IPS-18c (cell line): ENCODE data around the gene KRTAP10-9.
"Not testable (repeated sequence)": the region's sequence is repeated elsewhere in the genome, so short reads cannot be mapped to it uniquely, and the experiment has no call there.

Experiments
- H3K4me3 ChIP-seq: 2 replicates; pipeline ENCODE4 v1.7.0; 2013; ENCODE audit warnings: low read depth, mild to moderate bottlenecking, low read length, moderate library complexity; ENCODE audit not compliant: insufficient read depth
- H3K9me3 ChIP-seq: one replicate; pipeline ENCODE4 v1.6.1; 2013; ENCODE audit warnings: mild to moderate bottlenecking, low read length, moderate library complexity; ENCODE audit not compliant: control insufficient read depth, insufficient read depth

Gene KRTAP10-9

DNA sequence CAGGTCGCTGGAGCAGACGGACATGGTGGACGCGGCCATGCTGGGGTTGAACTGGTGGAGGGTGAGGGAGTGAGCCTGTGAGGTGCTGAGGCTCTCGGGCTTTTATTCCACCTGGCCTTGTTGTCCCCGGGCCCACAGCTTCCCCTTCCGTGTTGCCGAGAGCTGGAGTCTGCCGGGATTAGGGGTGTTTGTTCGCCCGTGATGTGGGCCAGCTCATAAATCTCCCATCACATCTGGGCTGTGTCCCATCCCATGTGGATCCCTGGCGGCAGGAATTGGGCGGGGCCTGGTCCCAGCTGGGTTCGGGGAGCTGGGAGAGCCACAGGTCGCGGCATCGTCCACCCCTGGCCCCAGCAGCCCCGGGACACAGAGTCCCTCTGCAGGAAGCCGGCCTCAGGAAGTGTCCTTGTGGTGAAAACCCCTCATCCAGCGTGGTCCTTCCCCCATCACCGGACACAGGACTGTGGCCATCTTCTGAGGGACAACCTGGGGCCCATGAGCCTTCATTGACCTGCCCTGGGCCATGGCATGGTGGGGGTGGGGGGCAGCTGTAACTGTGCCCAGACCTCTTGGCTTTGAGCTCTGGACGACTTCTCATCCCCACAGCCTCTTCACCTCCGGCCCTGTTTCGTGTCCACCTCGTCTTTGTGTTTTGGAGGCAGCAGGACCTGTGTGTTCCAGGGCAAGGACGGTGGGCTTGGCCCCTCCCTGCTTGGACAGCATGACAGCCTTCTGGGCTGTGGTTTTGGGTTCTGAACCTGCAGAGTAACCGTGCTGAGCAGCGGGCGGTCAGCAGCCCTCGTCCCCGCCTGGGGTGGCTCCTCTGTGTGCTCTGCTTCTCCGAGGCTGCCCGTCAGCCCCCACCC, 34.2 kb upstream of the KRTAP10-9 start, which contains the start of gene KRTAP10-6:
TSS of gene KRTAP10-6 (minus strand) at position 60 of the 866 bp plus-strand sequence. CDS start at position 39, 21 bp downstream.
- Histone ChIP-seq H3K4me3 (no peak within 1 kb of the TSS), H3K9me3 (no peaks in the 10 kb centered on the region)

DNA sequence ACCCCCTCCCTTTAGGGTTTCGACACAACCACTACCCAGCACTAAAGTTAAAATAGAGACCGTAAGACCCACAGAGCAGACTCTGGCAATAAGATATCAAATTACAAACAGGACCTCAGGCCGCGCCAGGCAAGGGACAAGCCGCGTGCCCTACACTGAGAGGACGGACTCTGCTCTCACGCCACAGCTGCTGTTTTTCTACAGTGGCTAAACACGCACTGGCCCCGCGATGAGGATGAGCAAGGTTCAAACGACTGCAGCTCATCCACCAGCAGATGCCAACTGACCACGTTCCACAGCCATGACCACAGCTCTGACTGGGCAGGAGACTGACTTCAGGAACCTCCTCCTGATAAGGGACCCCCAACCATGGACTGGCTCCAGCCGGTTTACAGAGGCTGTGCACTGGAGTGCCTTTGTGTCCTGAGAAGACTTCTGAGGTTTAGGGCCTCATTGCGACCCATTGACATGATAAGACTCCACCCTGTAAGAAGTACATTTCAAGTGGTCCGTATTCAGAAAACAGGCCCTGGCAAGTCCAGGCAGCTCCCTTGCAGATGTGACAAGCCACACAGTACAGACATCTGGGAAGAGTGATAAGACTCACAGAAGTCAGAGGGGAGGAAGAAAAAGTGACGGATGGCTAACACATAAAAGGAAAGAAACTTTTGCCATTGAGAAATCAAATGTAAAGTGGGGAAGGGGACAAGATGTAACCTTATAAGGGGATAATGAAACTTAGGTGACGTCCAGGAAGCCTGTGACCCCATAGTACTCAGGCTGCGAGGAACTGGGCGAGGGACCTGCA, 33.1 kb upstream of the KRTAP10-9 start:
- no peaks in the 10 kb centered on the region for H3K9me3 ChIP-seq

DNA sequence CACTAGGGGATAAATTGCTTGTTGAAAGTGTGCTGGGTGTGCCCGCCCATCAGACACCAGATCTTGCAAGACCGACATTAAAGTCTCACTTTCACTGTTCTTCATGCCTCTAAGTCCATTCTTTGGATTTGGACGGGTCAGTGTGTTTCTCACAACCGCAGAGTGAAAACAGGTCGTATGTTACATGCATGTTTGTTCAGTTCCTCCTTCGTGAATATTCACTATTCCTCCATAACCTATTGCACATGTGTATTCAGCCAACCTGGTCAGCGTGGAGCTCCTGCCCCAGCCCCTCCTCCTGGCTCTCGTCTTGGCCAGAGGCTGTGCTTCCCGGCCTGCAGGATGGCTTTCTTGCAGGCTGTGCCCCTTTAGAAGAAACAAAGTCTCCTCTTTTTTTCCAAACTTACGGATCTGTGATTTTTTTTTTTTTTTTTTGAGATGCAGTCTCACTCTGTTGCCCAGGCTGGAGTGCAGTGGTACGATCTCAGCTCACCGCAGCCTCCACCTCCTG, 32.4 kb upstream of the KRTAP10-9 start:
- Histone ChIP-seq H3K4me3 (no peak overlapping the region), H3K9me3 (no peaks in the 10 kb centered on the region)

More for the DNA sequence above, 33.1 kb upstream of the KRTAP10-9 start:
- H3K4me3 ChIP-seq = no peak overlapping the region

DNA sequence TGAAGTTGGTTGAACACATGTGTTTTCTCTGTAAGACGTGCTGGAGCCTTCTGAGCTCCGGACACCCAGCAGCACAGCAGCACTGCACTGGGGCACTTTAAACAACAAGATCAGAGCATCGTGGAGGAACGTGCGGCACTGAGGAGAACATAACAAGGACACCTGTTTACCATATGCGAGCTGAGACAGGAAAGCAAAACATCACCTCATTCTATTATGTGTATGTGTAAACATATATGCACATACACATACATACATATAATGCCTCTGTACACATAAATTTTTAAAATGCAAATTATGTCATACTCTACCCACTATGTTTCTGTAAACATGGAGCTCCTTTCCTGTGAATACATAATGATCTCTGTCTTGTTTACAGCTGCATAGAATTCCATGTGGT, 31.4 kb upstream of the KRTAP10-9 start:
- Histone ChIP-seq H3K9me3 (no peaks in the 10 kb centered on the region), H3K4me3 (no peak overlapping the region)

DNA sequence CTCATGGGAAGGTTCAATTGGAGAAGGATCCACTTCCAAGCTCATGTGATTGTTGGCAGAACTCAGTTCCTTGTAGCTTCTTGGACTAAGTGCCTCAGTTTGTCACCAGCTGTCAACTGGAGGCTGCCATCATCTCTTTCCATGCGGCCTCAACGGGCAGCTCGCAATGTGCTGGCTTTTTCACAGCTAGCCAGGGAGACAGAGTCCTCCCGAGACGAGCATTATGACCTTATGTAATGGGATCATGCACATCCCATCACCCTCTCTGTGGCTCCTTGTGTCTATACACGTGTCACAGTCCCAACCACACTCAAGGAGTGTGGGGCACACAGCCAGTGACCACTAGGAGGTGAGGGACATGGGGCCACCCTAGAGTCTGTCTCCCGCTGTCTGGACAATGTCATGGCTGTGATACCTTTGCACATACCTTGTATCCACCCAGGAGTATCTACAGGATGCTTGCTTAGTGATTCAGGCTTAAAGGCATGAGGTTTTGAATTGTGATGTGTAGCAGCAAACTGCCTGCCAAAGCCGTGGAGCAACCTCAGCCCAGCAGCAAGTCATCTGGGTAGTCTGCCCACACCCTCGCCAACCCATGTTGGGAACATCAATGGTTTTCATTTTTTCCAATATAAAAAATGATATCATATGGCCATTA, 30.7 kb upstream of the KRTAP10-9 start:
- no peaks in the 10 kb centered on the region for H3K9me3 ChIP-seq
- no peak overlapping the region for H3K4me3 ChIP-seq

DNA sequence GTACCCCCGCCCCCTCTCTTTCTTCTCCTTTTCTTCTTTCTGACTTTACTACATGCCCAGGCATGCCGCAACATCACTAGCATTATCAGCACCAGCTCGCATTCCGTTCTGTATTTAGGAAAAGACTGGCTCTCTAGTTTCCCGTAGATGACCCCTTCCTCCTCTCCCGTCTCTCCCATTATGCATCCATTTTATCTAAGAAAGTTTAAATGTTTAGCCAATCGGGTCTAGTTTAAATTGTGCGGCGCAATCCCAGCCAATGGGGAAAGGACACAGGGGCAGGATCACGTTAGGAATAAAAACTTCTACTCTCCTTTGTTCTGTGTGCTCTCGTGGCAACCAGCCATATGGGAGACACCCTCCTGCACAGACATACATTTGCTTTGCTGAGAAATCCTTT, 28.8 kb upstream of the KRTAP10-9 start:
- Histone ChIP-seq H3K4me3 (no peak overlapping the region), H3K9me3 (no peaks in the 10 kb centered on the region)

DNA sequence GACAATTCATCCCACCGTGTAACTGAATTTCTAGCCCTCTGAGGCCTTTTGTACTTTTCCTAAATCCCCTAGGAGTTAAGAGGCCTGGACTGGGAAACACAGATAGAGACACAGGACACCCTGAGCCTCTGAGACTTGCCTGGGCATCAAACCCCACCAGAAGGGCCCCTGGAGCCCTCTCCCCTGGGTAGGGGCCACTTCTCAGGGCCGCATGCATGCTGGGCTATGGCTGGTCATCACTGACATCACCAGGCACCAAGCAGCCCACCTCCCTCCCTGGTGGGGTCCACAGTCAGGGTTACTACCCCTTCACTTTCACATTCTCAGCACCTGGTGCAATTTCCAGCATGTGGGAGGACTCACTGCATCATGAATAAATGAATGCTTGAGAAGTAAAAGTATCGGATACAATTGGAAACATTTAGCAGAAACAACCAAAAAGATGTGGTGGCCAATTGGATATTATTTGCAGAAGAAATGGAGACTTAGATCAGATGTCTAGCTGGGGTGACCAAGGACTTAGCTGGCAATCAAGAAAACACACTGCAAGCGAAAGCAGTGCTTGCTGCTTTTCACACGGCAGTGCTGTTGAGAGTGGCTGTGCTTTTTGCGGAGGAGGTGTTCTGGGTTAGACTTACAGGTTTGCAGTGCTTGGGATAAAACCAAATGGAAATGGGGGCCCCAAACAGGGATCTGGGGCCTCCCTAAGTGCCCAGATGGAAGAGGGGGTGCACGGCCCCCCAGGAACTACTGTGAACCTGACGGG, 27.4 kb upstream of the KRTAP10-9 start:
- no peaks in the 10 kb centered on the region for H3K9me3 ChIP-seq
- H3K4me3 ChIP-seq = no peak overlapping the region

DNA sequence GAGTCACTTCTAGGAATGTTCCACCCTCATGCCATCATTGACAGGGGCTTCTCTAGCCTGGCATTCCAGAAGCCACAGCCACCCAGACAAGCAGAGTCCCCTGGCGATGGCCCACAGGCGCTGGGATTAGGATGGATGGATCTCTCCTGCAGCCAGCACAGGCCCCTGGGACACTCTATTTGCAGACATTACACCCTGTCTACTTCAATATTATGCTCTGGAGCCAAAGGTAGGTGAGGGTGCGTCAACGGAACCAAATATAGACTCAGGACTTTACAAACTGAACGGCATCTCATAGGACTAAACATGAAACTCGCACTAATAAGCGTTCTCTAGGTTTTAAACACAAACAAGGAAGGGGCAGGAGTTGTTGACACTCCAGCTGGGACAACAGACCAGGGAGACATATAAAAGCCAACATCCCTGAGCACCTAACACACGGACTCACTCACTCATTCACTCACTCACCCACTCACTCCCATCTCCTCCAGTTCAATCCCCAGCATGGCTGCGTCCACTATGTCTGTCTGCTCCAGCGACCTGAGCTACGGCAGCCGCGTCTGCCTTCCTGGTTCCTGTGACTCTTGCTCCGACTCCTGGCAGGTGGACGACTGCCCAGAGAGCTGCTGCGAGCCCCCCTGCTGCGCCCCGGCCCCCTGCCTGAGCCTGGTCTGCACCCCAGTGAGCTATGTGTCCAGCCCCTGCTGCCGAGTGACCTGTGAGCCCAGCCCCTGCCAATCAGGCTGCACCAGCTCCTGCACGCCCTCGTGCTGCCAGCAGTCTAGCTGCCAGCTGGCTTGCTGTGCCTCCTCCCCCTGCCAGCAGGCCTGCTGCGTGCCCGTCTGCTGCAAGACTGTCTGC, 26.5 kb upstream of the KRTAP10-9 start, which contains the start of gene KRTAP10-7:
TSS of gene KRTAP10-7 (plus strand) at position 480 of the 861 bp plus-strand sequence. CDS start at position 505, 25 bp downstream.
- H3K9me3 ChIP-seq, H3K4me3 ChIP-seq: not testable (repeated sequence)

DNA sequence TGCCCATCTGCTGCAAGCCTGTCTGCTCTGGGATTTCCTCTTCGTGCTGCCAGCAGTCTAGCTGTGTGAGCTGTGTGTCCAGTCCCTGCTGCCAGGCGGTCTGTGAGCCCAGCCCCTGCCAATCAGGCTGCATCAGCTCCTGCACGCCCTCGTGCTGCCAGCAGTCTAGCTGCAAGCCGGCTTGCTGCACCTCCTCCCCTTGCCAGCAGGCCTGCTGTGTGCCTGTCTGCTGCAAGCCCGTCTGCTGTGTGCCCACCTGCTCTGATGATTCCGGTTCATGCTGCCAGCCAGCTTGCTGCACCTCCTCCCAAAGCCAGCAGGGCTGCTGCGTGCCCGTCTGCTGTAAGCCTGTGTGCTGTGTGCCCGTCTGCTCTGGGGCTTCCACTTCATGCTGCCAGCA, 25.8 kb upstream of the KRTAP10-9 start:
- not testable (repeated sequence) for H3K9me3 ChIP-seq, H3K4me3 ChIP-seq

DNA sequence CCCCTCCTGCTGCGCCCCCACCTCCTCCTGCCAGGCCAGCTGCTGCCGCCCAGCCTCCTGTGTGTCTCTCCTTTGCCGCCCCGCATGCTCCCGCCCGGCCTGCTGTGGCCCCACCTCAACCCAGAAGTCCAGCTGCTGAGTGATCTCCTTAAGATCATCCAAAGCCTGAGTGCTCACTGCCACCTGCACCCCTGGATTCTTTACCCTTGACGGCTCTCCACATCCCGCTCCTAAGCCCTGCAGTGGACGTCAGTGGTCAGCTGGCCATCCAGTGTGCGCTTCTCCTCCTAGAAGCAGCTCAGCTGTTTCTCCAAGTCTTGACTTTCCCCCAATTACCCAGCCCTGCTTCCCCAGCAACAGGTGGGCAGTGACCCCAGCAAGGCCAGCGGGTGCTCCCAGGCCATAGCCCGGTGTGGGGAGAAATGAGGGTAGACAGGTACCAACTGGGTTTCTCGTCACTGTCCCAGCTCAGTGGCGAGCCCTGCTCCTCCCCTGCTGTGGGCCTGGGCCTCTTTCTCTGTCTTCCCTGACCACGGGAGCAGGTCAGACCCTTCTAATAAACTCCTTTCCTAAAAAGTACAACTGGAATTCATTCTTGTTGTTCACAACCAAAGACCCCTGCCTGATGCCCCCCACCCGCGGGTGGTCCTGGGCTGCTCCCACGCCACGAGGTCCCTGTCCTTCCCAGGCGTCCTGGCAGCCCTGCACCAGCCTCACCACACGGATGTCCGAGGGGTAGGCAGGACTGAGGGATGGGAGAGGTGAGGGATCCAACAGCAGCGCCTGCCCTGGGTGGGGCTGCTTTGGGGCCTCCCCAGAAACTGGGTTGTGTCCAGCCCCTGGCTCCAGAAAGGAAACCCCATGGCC, 25.1 kb upstream of the KRTAP10-9 start:
- H3K4me3 ChIP-seq = no peak overlapping the region
- H3K9me3 ChIP-seq = no peaks in the 10 kb centered on the region

DNA sequence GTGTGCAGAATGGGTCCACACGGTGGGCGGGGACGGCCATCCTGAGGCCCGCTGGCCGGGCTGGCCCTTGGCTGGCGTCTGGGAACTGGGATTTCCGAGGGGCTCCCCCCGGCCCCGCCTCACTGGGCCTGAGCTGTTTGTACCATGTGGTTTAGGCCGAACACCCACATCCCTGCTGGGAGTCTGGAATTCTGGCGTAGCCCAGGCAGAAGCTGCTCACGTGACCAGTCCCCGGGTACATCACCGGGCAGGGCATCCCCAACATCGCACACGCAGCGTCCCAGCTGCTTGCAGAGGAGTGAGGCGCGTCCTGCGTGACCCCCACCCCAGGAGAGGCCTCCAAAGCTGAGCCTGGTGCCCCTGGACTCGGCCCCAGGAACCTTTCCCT, 24.4 kb upstream of the KRTAP10-9 start:
- H3K9me3 ChIP-seq = no peaks in the 10 kb centered on the region
- no peak overlapping the region for H3K4me3 ChIP-seq

DNA sequence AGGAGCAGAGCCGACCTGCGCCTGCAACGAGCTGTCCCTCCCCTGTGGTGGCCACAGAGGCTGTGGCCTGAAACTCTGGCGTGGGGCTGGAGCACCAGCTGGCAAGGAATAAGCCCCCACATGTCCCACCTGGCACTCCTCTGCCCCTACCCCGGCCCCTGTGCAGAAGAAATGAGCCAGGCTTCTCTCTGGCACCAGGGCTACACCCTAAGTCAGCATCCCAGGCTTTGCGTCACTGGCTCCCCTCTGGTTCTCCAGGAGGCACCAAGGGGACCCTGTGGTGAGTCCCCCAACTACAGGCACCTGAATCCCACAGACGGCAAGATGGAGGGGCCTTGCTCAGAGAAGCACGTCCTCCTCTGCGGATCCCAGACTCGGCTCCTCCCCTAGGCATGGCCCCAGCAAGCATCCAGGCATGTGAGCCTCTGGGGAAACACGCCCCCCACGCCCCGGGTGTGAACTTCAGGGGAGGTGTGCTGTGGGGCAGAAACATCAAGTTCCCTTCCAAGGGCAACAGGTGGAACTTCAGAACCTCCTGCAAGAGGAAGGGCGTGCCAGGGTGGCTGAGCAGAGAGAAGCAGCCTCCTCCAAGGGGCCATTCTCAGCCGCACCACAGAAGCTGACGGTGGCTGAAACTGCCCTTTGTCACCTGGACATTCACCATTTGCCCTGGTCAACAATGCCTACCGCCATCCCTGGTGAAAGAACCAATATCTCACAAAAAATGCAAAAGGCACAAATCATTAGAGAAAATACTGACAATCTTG, 23.6 kb upstream of the KRTAP10-9 start:
- Histone ChIP-seq H3K9me3 (no peaks in the 10 kb centered on the region), H3K4me3 (no peak overlapping the region)

DNA sequence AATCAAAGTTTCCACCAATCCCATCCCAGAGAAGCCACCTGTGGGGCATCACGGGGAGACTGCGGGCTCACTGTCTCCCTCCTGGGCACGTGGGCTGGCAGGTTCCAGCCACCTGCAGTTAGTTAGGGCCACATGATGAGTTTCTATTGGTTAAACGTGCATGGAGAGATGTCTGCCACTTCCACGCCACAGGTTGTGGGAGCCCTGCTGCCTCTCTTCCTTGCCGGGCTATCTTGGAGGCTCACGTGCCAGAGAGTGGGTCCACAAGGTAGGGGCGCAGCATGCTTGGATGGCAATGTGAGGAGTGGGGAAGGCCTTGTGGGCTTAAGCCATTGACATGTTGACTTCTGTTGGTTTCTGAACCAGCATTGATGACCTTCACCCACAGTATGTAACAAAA, 23.0 kb upstream of the KRTAP10-9 start:
- Histone ChIP-seq H3K9me3 (no peaks in the 10 kb centered on the region), H3K4me3 (no peak overlapping the region)

DNA sequence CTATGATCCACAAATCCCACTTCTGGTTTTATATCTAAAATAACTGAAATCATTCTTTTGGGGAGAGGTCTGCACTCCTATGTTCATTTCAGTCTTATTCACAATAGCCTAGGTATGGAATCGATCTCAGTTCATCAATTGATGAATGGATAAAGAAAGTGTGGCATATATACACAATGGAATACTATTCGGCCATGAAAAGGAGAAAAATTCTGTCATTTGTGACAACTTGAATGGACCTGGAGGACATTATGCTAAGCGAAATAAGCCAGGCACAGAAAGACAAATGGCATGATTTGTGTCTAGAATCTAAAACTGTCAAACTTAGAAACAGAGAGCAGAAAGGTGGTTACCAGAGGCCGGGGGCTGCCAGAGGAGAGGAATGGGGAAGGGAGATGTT, 20.4 kb upstream of the KRTAP10-9 start:
- Histone ChIP-seq H3K4me3 (no peak overlapping the region), H3K9me3 (peaks cover 6% of the 10 kb centered on the region)
